Fibroblast of the conjunctiva (primary cell): ENCODE measurements around the gene C4orf50.

Experiments used
- DNase-seq: peaks from one replicate; pipeline ENCODE4 v3.0.0-alpha.2; 2010; ENCODE audit warnings: low read depth

Gene C4orf50

DNA sequence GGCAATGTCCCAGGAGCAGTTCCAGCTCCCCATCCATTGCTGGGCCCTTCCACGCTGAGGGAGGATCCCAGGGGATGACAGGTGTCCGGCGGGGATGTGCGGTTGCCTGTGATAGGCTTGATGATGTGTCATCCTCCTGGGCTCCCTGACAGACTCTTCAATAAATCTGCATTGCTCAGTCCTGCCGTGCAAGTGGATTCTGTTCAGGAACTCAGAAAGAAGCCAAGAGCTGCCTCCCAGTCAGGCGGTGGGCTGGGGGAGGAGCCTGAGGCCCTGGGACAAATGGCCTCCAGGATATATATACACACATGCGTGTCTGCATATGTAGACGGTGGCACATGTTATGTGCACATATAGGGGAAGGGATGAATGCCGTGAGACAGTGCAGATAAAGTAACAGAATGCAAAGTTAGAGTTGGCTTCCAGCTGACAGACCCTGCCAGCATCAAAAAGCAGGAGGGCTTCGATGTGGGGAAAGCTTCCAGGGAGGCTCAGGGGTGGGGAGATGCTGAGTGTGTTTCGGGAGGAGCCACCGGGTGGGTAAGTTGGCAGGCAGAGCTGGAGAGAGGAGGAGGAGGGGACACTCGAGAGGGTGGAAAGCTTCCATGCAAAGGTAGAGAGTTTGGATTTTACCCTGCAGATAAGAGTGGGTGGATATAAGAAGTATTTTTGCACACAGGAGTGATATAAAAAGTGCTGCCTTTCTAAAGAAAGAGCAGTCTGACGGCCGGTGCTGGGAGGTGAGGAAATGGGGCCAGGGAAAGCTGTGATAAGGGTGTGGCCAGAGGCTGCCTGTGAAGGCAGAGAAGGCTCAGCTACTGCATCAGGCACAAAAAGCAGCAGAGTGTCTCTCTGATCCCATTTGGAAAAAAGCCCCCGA lies 96.9 kb downstream of the C4orf50 start:
- no peak for DNase-seq

DNA sequence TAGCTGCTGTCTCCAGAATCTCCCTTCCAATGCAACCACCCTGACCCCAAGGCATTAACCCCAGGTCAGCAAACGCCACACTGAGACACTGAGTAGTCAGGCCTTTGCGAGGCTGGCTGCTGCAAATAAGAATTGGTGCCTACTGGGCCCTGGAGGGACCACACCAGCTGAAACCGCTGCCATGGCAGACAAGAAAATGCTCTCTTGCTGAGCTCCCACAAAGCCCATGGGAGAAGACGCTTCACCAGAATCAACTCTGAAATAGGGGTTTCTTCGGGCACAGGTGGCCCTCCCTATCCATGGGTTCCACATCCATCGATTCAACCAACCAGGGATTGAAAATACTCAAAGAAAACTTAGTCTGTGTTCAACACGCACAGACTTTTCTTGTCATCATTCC lies 98.7 kb downstream of the C4orf50 start:
- no peak for DNase-seq

DNA sequence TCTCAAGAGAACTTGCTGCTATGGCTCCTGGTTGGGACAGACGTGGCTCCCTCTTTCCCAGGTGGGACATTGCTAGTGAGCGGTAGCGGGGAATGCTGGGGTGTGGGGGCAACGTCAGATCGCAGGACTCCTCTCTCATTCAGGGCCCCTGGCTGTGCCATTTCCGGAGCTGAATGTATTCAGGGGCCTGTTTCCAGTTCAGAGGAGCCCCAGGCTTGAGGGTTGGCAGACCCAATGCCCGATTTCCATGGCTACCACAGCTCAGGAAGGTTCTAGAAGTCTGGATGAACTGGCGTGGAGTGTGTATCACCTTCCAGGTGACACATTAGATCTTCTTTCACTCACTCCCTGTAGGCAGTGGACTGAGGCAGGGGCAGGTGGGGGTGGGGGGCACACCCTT lies 99.2 kb downstream of the C4orf50 start:
- DNase-seq = no peak

DNA sequence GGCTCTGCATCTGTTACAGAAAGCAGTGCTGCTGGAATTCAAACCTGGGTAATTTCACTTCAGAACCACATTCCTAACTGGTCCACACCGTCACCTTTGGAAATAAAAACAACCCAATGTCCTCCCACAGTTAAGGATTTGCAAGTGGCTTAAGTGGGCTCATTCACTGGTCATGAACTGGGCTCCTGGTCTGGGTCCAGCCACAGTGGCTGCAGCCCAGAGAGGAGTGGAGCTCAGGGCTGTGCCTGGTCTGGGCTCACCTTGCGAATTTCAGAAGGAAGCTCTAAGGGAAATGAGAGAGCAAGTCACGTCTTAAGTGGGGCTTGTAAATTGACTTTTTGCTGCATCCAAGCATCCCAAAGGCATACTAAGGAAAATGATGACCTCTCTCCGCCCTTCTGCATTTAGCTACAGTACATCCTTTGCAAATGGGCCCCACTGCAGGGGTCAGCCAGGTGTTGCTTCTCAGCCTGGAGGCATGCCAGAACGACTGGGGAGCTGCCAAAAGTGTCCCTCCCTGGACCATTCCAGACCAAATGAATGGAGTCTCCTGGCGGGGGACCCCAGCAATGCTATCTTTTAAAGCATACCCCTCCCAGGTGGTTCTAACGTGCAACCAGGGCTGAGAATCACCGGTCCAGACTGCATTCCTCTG lies 99.8 kb downstream of the C4orf50 start:
- no peak for DNase-seq

- no peak for DNase-seq
Measured at GRCh38 chr4:5917672-5918071, 100.6 kb downstream of the C4orf50 start.

DNA sequence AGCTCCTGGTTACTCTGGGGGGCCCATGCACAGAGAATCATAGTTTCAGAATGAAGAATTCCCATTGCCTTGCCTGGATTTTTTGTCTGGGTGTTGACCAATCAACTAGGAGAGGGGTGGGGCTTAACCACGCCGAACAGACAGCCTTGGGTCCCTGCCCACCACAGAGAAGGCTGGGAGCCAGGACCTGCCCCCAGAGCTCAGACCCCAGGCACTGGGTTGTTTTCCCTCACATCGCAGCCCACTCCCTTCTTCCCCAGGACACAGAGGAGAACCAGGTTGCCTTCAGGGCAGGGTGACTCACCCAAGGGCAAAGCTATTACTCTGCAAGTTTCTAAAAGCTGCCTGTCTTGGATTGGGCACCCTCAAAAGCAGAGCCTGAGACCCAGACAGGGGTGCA lies 102.0 kb downstream of the C4orf50 start:
- no peak for DNase-seq

DNA sequence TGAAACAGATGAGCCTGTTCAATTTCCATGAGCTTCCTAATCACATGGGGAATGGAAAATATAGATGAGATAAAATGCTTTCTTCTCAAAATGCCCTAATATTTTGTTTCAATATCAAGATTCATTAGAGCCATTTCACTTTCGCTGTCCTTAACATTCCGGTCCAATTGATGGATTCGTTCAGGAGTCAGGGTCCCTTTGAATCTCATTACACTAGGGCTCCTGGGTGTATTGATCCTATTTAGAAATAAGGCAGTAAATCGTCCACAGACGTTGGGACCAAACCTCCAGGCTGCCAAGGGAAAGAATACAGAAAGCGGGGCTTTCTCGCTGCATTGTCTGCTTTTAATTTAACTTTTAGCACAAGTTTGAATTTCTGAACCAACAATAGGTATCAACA lies 104.8 kb downstream of the C4orf50 start:
- no peak for DNase-seq

GRCh38 chr4:5912614-5913019 lies 105.6 kb downstream of the C4orf50 start:
- no peak for DNase-seq

DNA sequence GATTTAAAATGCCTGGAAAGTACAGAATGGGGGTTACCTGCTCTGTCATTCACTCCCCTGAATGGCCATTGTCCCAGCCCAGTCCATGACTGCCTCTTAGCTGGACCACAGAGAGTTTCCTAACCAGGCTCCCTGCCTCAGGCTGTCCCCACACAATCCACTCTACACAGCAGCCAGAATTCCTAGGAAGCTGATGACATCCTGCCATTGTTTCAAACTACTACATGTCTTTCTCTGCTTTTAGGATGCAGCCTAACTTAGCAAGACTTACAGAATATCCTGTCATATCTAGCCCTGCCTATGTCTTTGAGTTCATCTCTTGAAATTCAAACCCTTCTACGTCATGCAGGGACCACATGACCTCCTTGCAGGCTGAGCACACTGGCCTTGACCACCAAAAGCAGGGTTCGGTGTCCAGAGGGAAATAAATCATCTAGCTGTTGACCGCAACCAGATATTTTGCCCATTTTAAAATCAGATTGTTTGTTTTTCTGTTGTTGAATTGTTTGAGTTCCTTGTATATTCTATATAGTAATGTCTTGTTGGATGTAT lies 109.3 kb downstream of the C4orf50 start:
- DNase-seq = no peak

GRCh38 chr4:5906191-5906590 lies 112.0 kb downstream of the C4orf50 start:
- no peak for DNase-seq

DNA sequence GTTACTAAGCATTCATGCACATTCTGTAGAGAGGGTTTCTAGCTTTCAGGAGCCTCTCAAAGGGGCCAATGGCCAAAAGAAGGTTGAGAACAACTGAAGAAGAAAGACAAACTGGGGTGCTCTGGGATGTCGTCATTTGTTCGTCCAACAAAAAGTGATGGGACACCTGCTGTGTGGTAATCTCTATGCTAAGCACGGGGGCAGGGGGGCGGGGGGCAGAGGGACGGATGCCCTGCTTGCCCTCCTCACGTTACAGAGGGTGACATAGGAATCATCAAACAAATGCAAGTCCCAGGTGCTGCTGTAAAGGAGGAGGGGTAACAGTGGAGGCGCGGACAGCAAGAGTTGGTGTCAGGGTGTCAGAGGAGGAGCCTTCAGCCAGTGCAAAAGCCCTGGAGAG lies 112.5 kb downstream of the C4orf50 start:
- no peak for DNase-seq

DNA sequence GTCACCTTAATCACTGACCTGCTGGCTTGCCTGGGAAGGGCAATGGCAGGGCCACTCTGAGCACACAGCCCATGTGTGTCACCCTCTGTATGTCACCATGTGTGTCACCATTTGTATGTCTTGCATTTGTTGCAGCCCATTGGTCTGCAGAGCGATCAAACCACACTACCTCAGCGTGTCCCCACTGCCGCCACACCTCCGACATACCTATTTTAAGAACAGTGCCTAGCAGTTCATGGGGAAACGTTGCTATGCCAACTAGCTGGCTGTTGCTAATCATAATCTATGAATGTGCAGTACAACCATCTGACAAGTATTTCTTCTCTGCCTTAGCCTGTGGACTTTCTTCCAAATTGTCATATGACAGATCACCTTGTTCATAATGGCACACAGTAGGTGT lies 117.4 kb downstream of the C4orf50 start:
- DNase-seq = no peak

- no peak for DNase-seq
Measured at GRCh38 chr4:5899881-5900280, 118.3 kb downstream of the C4orf50 start.

GRCh38 chr4:5899396-5899795 lies 118.8 kb downstream of the C4orf50 start:
- no peak for DNase-seq

DNA sequence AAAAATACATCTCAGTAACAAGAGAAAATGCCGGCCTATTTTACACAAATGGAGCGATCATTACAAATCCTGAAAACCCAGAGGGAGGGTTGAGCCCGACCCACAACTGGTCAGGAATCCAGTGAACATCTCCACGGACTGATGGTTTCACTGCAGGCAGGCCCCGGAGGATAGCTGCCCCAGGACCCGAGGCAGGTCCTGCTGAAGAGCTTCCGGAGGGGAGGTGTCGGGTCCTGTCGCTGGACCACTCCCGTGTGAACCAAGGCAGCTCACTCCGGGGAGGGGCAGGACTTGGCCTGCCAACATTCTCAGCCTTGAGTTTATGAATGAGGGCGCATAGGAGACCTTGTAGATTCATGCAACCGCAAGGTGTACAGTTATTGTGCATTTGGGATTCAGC lies 120.6 kb downstream of the C4orf50 start:
- DNase-seq = no peak

- no peak for DNase-seq
Measured at GRCh38 chr4:5895287-5895686, 122.9 kb downstream of the C4orf50 start.

GRCh38 chr4:5894266-5894665 lies 124.0 kb downstream of the C4orf50 start:
- DNase-seq = no peak

DNA sequence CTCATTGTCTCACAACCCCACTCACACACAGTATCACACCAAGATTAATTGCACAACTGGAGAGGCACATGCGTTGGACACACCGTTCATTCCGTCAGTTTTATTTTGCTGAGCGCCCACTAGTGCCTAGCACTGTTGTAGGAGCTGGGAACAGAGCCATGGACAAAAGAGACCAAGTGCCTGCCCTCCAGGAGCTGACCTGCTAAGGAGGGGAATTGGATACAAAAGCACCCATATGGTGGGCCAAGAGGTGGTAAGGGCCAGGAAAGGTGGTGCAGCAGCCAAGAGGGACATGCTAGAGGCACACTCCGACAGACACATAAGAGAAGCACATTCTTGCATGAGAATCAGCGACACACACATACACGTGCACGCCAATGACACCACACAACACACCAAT lies 124.6 kb downstream of the C4orf50 start:
- DNase-seq = no peak

DNA sequence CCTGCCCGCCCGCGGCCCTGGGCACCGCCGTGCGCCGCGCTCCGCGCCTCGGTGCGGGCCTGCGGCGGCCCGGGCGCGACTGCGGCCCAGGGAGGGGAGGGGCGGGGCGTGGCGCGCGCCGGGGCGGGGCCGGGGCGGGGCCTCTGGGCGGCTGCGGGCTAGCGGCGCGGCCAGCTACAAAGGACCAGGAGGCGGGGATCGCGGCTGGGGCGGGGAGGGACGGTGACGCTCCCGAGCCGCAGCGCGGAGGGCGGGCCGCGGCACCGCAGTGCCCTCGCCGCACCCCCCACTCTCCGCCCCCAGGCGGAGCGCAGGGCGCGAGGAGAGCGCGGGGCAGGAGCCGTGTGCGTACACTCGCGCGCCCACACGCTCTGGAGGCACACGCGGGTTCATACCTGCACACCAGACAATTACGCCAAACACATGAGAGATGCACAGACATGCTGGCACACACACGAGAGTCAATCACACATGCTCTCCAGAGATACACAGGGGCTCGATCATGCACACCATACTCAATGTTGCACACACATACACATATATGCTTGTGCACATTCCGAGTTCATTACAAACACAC lies 125.1 kb downstream of the C4orf50 start, which contains the start of gene CRMP1:
Gene CRMP1, minus strand, starts transcription at position 83 of the 577 bp plus-strand sequence. CDS start 117 bp downstream, outside the sequence.
- DNase-seq = no peak

DNA sequence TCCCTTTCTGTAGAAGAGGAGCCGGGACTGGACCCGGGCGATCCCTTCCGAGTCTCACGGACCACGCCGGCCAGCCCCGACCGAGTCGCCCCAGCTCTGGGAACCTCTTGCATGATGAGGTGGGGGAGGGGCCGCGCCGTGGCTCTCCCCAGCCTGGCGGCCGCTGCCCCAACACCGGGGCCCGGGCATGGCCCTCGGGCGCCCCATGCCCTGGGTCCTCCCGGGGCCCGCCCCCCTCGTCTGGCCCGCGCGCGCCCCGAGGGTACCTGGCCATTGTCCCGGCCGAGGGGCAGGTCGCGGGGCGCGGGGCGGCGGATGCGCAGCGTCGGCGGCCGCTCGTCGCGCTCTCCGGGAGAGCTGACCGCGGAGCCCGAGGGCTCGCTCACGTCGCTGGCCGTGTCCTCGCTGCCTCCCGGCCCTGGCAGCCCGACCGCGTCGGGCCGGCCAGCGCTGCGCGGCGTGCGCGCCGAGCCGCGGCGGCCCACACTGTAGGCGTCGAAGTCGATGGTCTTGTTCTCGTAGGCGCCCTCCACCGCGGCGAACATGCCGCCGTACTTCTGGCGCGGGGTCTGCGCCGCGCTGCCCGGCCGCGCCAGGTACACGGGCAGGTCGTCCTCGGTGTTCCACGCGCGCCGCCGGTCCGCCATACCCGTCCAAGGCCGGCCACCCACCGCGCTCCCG lies 125.8 kb downstream of the C4orf50 start:
- DNase-seq = no peak

DNA sequence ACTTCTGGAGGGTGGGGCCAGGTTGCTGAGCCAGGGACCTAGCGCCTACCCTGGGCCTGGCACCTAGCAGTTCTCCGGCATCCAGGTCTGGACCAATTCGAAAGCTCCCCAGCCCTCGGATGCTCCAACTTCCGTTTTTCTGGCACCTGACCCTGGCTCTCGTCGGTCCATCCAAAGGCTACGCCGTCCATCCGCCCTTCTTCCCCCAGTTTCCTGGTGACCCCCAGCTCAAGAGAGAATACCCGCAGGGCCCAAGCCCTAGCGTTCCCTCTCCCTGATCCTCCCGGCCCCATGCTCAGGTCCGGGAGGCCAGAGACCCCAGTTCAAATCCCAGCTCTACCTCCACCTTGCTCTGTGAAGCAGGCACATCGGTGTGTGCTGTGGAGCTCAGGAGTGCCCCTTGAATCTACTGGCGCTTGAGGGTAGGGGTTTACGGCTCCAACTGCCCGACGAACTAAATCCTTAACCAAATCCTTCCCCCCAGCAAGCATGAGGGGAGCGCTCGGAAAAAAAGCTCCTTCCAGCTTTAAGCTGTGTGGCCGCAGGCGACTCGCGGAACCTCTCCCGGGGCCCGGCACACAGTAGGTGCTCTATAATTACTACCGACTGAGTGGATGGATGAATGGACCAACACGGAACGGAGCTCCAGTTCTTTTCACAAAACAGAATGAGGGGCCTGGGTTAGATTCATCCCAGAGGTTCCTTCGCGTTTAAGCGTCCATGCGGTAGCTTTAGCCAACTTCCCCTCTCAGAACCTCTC lies 126.5 kb downstream of the C4orf50 start:
- DNase-seq = no peak
